PC-3 (cell line): ENCODE measurements around the gene CTSC.

Source experiments
- CTCF ChIP-seq: fragments of 300-600 bp; sonication (generic); conservative IDR thresholded peaks from 2 replicates; pipeline ENCODE4 v1.5.1; 2017; ENCODE audit warnings: antibody characterized with exemption, low read depth, mild to moderate bottlenecking, low read length
- EZH2phosphoT487 ChIP-seq: fragments of 300-600 bp; sonication (generic); IDR thresholded peaks from 2 replicates; pipeline ENCODE4 v1.6.1; 2018; ENCODE audit warnings: mild to moderate bottlenecking, antibody characterized with exemption, low read length, borderline replicate concordance

- TF ChIP-seq CTCF (no peak), EZH2phosphoT487 (no peak)
Measured at GRCh38 chr11:88315015-88315414, 22.5 kb downstream of the CTSC start.
